Keratinocyte (primary cell): ENCODE data around the gene SLC41A3. TPM values are rescaled to one million over a fixed set of nuclear protein-coding genes. Genes with fewer than 3 reads are reported as not detected.

Experiments used
- DNase-seq: peaks from one replicate; pipeline ENCODE4 v3.0.0-alpha.2; 2011; ENCODE audit warnings: low read depth, missing footprints, low spot score
- FAIRE-seq: peaks from 2 replicates; lab custom pipeline; 2011; peaks lifted over from hg19 to GRCh38; lab: Jason Lieb, UNC
- H2AFZ ChIP-seq: 2 replicates; pipeline ENCODE4 v1.6.0; 2012; ENCODE audit warnings: low read length, control low read depth, inconsistent platforms; ENCODE audit not compliant: control insufficient read depth
- H3K27ac ChIP-seq: 2 replicates; pipeline ENCODE4 v1.5.1; 2011; ENCODE audit warnings: low read length; ENCODE audit not compliant: control insufficient read depth, insufficient read depth
- H3K27me3 ChIP-seq: 3 replicates; pipeline ENCODE4 v1.6.0; 2011; ENCODE audit warnings: low read length; ENCODE audit not compliant: control insufficient read depth, insufficient read depth; ENCODE audit errors: extremely low read depth
- H3K36me3 ChIP-seq, 2 experiments: 2 replicates in 1 of 2; 3 replicates in 1 of 2; pipeline ENCODE4 v1.5.1; 2011; ENCODE audit warnings: low read length in 2 of 2, mild to moderate bottlenecking in 1 of 2; ENCODE audit not compliant: control insufficient read depth in 2 of 2, insufficient read depth in 2 of 2; ENCODE audit errors: extremely low read depth in 1 of 2
- H3K4me1 ChIP-seq: 3 replicates; pipeline ENCODE4 v1.5.1; 2011; ENCODE audit warnings: low read length; ENCODE audit not compliant: control insufficient read depth, insufficient read depth; ENCODE audit errors: extremely low read depth
- H3K4me2 ChIP-seq: 3 replicates; pipeline ENCODE4 v1.6.0; 2011; ENCODE audit warnings: low read depth, low read length; ENCODE audit not compliant: control insufficient read depth, insufficient read depth; ENCODE audit errors: extremely low read depth
- H3K4me3 ChIP-seq, 3 experiments: fragments of 200-600 bp in 1 of 3; sonication (generic) in 1 of 3; 2 replicates in 2 of 3; 3 replicates in 1 of 3; pipeline ENCODE4 v1.5.1; 2011 to 2016; ENCODE audit warnings: low read length in 3 of 3, mild to moderate bottlenecking in 3 of 3, control low read depth in 2 of 3, inconsistent platforms in 1 of 3, low read depth in 1 of 3, mixed read lengths in 1 of 3, mixed run types in 1 of 3, moderate library complexity in 1 of 3; ENCODE audit not compliant: control insufficient read depth in 2 of 3, insufficient read depth in 2 of 3; ENCODE audit errors: extremely low read depth in 1 of 3
- H3K79me2 ChIP-seq: 2 replicates; pipeline ENCODE4 v1.6.0; 2012; ENCODE audit warnings: low read length; ENCODE audit not compliant: control insufficient read depth, insufficient read depth
- H3K9ac ChIP-seq: 3 replicates; pipeline ENCODE4 v1.6.0; 2011; ENCODE audit warnings: low read length; ENCODE audit not compliant: control insufficient read depth, insufficient read depth; ENCODE audit errors: extremely low read depth
- H3K9me1 ChIP-seq: 3 replicates; pipeline ENCODE4 v1.6.0; 2011; ENCODE audit warnings: low read length; ENCODE audit not compliant: control insufficient read depth, insufficient read depth; ENCODE audit errors: extremely low read depth
- H3K9me3 ChIP-seq: 2 replicates; pipeline ENCODE4 v1.5.1; 2012; ENCODE audit warnings: low read depth, low read length; ENCODE audit not compliant: control insufficient read depth
- H4K20me1 ChIP-seq: 3 replicates; pipeline ENCODE4 v1.6.0; 2011; ENCODE audit warnings: low read length; ENCODE audit not compliant: control insufficient read depth, insufficient read depth; ENCODE audit errors: extremely low read depth
- EZH2 ChIP-seq: IDR thresholded peaks from one replicate; pipeline ENCODE4 v1.6.1; 2012; ENCODE audit warnings: inconsistent platforms, mild to moderate bottlenecking, low read length, moderate library complexity
- dilution Hi-C: fragments of 300-500 bp; cut with MboI; formaldehyde crosslinking; loops from one replicate; pipeline ENCODE4 v1.7.0; 2020; ENCODE audit warnings: low sequenced_read_pairs; ENCODE audit not compliant: extremely low pct_ligation_motif_present
- polyA plus RNA-seq, 5 experiments: library from polyadenylated mRNA; depleted of rRNA in 3 of 5; stranded (reverse) in 3 of 5; stranded (forward) in 1 of 5; unstranded in 1 of 5; fragments of >200 nt; gene quantifications; 1 replicate in 1 of 5; 2 replicates in 3 of 5; 3 replicates in 1 of 5; pipeline versions ENCODE4 v1.2.1 to v1.2.3, GENCODE V29; 2011 to 2012; ENCODE audit warnings: missing spikeins in 2 of 5, low read depth in 1 of 5, low replicate concordance in 1 of 5
- TF ChIP-seq, protein P1 (sequence below), 3 experiments: IDR thresholded peaks in 1 of 3; conservative IDR thresholded peaks in 1 of 3; optimal IDR thresholded peaks in 1 of 3; 2 replicates in 2 of 3; 3 replicates in 1 of 3; pipeline versions ENCODE3 to v1.5.1; 2011; ENCODE audit warnings: low read length in 3 of 3, mild to moderate bottlenecking in 3 of 3, moderate library complexity in 2 of 3, control low read depth in 1 of 3, inconsistent platforms in 1 of 3; ENCODE audit not compliant: insufficient read depth in 2 of 3; ENCODE audit errors: extremely low read depth in 1 of 3

SLC41A3 gene
- polyA plus RNA-seq, 1 donor (not counting 4 experiments of a cell fraction or from before 2014, with no cell fraction given), result 30.2 TPM

- Histone ChIP-seq H3K9ac (no peak overlapping the region), H3K4me2 (no peak overlapping the region), H3K9me3 (no peaks in the 10 kb centered on the region), H2AFZ (no peak overlapping the region), H3K4me1 (peaks cover 19% of the 10 kb centered on the region), H3K27me3 (no peaks in the 10 kb centered on the region), H3K4me3 (no peak overlapping the region), H3K27ac (no peak overlapping the region), H3K79me2 (no peaks in the 10 kb centered on the region), H4K20me1 (no peaks in the 10 kb centered on the region), H3K9me1 (no peaks in the 10 kb centered on the region), H3K36me3 (no peaks in the 10 kb centered on the region)
- dilution Hi-C loops, result no loop called here
- DNase-seq (no peak), FAIRE-seq (no peak)
- TF ChIP-seq EZH2, result no peak
- TF ChIP-seq, protein P1, sequence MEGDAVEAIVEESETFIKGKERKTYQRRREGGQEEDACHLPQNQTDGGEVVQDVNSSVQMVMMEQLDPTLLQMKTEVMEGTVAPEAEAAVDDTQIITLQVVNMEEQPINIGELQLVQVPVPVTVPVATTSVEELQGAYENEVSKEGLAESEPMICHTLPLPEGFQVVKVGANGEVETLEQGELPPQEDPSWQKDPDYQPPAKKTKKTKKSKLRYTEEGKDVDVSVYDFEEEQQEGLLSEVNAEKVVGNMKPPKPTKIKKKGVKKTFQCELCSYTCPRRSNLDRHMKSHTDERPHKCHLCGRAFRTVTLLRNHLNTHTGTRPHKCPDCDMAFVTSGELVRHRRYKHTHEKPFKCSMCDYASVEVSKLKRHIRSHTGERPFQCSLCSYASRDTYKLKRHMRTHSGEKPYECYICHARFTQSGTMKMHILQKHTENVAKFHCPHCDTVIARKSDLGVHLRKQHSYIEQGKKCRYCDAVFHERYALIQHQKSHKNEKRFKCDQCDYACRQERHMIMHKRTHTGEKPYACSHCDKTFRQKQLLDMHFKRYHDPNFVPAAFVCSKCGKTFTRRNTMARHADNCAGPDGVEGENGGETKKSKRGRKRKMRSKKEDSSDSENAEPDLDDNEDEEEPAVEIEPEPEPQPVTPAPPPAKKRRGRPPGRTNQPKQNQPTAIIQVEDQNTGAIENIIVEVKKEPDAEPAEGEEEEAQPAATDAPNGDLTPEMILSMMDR (optimal IDR thresholded peaks at IDR 0.05 in 1 of 3, IDR thresholded peaks at IDR 0.05 in 1 of 3, conservative IDR thresholded peaks at IDR 0.05 in 1 of 3; ENCODE audit: extremely low read depth in 1 of 3, insufficient read depth in 2 of 3, low read length in 3 of 3), result no peak
Measured at GRCh38 chr3:126080970-126081369, 3.0 kb downstream of the SLC41A3 start.

- Histone ChIP-seq H3K4me3 (no peak overlapping the region), H3K9me1 (no peaks in the 10 kb centered on the region), H3K27ac (no peak overlapping the region), H3K4me2 (no peak overlapping the region), H3K79me2 (no peaks in the 10 kb centered on the region), H2AFZ (no peak overlapping the region), H3K9ac (no peak overlapping the region), H3K36me3 (no peaks in the 10 kb centered on the region), H3K27me3 (no peaks in the 10 kb centered on the region), H4K20me1 (no peaks in the 10 kb centered on the region), H3K4me1 (peaks cover 13% of the 10 kb centered on the region), H3K9me3 (no peaks in the 10 kb centered on the region)
- TF ChIP-seq, protein P1 (optimal IDR thresholded peaks at IDR 0.05 in 1 of 3, IDR thresholded peaks at IDR 0.05 in 1 of 3, conservative IDR thresholded peaks at IDR 0.05 in 1 of 3; ENCODE audit: extremely low read depth in 1 of 3, insufficient read depth in 2 of 3, low read length in 3 of 3), result no peak
- TF ChIP-seq EZH2, result no peak
- DNase-seq, result no peak
- no peak for FAIRE-seq
- dilution Hi-C loops, result no loop called here
Measured at GRCh38 chr3:126078866-126079265, 5.1 kb downstream of the SLC41A3 start.
